ENCODE measurements around the gene KLHL11.

Gene KLHL11

DNA sequence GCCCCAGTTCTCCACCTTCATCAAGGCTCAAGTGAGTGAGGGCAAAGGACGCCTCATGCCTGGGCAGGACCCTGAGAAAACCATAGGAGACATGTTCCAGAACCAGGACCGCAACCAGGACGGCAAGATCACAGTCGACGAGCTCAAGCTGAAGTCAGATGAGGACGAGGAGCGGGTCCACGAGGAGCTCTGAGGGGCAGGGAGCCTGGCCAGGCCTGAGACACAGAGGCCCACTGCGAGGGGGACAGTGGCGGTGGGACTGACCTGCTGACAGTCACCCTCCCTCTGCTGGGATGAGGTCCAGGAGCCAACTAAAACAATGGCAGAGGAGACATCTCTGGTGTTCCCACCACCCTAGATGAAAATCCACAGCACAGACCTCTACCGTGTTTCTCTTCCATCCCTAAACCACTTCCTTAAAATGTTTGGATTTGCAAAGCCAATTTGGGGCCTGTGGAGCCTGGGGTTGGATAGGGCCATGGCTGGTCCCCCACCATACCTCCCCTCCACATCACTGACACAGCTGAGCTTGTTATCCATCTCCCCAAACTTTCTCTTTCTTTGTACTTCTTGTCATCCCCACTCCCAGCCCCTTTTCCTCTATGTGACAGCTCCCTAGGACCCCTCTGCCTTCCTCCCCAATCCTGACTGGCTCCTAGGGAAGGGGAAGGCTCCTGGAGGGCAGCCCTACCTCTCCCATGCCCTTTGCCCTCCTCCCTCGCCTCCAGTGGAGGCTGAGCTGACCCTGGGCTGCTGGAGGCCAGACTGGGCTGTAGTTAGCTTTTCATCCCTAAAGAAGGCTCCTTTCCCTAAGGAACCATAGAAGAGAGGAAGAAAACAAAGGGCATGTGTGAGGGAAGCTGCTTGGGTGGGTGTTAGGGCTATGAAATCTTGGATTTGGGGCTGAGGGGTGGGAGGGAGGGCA, 42.7 kb downstream of the KLHL11 start:
- no peaks in the 10 kb centered on the region for H3K4me1 ChIP-seq (ENCODE audit: control insufficient read depth in 1 of 2, insufficient read depth in 1 of 2, low read depth in 1 of 2, low read length in 1 of 2)
- no peaks in the 10 kb centered on the region for H3K9me3 ChIP-seq
- H3K27ac ChIP-seq = no peak overlapping the region
- H3K27me3 ChIP-seq = no peaks in the 10 kb centered on the region
- no peak overlapping the region for H3K4me3 ChIP-seq (ENCODE audit: low read depth in 1 of 2, low read length in 1 of 2)
- TF ChIP-seq, protein P1, sequence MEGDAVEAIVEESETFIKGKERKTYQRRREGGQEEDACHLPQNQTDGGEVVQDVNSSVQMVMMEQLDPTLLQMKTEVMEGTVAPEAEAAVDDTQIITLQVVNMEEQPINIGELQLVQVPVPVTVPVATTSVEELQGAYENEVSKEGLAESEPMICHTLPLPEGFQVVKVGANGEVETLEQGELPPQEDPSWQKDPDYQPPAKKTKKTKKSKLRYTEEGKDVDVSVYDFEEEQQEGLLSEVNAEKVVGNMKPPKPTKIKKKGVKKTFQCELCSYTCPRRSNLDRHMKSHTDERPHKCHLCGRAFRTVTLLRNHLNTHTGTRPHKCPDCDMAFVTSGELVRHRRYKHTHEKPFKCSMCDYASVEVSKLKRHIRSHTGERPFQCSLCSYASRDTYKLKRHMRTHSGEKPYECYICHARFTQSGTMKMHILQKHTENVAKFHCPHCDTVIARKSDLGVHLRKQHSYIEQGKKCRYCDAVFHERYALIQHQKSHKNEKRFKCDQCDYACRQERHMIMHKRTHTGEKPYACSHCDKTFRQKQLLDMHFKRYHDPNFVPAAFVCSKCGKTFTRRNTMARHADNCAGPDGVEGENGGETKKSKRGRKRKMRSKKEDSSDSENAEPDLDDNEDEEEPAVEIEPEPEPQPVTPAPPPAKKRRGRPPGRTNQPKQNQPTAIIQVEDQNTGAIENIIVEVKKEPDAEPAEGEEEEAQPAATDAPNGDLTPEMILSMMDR (IDR thresholded peaks at IDR 0.05) = no peak
- no peaks in the 10 kb centered on the region for H3K36me3 ChIP-seq

- Histone ChIP-seq H3K4me1 (ENCODE audit: control insufficient read depth in 1 of 2, insufficient read depth in 1 of 2, low read depth in 1 of 2, low read length in 1 of 2) (no peaks in the 10 kb centered on the region), H3K36me3 (no peaks in the 10 kb centered on the region), H3K27me3 (no peaks in the 10 kb centered on the region), H3K4me3 (ENCODE audit: low read depth in 1 of 2, low read length in 1 of 2) (no peak overlapping the region), H3K9me3 (no peaks in the 10 kb centered on the region), H3K27ac (no peak overlapping the region)
- TF ChIP-seq, protein P1 (IDR thresholded peaks at IDR 0.05) = no peak
Measured at GRCh38 chr17:41821776-41822175, 43.4 kb downstream of the KLHL11 start.

DNA sequence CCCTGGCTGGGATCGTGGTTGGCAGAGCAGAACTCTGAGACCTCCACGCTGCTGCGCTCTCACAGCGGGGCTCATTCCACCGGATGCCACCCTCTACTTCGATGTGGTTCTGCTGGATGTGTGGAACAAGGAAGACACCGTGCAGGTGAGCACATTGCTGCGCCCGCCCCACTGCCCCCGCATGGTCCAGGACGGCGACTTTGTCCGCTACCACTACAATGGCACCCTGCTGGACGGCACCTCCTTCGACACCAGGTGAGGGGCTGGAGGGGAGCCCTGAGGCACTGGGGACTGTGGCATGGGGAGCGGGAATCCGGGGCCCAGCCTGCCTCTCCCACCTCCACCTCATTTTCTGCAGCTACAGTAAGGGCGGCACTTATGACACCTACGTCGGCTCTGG, 47.2 kb downstream of the KLHL11 start:
- peaks cover 22% of the 10 kb centered on the region for H3K27me3 ChIP-seq
- H3K36me3 ChIP-seq = no peaks in the 10 kb centered on the region
- H3K27ac ChIP-seq = no peak overlapping the region
- no peaks in the 10 kb centered on the region for H3K4me1 ChIP-seq (ENCODE audit: control insufficient read depth in 1 of 2, insufficient read depth in 1 of 2, low read depth in 1 of 2, low read length in 1 of 2)
- no peaks in the 10 kb centered on the region for H3K9me3 ChIP-seq
- H3K4me3 ChIP-seq (ENCODE audit: low read depth in 1 of 2, low read length in 1 of 2) = no peak overlapping the region
- TF ChIP-seq, protein P1 (IDR thresholded peaks at IDR 0.05) = no peak

GRCh38 chr17:41816637-41817320, 48.4 kb downstream of the KLHL11 start:
- no peaks in the 10 kb centered on the region for H3K9me3 ChIP-seq
- TF ChIP-seq, protein P1 (IDR thresholded peaks at IDR 0.05) = no peak
- H3K36me3 ChIP-seq = no peaks in the 10 kb centered on the region
- H3K4me1 ChIP-seq (ENCODE audit: control insufficient read depth in 1 of 2, insufficient read depth in 1 of 2, low read depth in 1 of 2, low read length in 1 of 2) = peaks cover 6 to 8% of the 10 kb centered on the region in 2 experiments
- H3K27me3 ChIP-seq = peaks cover 34% of the 10 kb centered on the region
- no peak overlapping the region for H3K4me3 ChIP-seq (ENCODE audit: low read depth in 1 of 2, low read length in 1 of 2)
- no peak overlapping the region for H3K27ac ChIP-seq

DNA sequence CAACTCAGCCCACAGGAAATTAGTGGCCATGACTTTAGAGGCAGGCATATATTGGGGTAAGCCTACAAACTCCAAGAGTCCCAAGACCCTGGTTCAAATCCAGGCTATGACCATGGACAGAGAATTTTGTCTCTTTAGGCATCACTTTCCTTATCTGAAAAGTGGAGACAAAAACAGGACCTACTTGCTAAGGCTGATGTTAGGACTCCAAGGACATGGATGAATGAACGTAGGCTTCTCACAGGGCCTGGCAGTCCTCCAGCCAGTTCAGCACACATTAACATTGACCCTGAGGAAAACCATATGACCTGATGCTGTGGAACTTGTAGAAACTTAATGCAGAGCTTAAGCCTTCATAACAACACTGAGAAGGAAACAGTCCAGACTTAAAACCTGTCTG, 51.0 kb downstream of the KLHL11 start:
- Histone ChIP-seq H3K4me1 (ENCODE audit: control insufficient read depth in 1 of 2, insufficient read depth in 1 of 2, low read depth in 1 of 2, low read length in 1 of 2) (peaks cover 15 to 18% of the 10 kb centered on the region in 2 experiments), H3K36me3 (no peaks in the 10 kb centered on the region), H3K27me3 (peaks cover 60% of the 10 kb centered on the region), H3K9me3 (no peaks in the 10 kb centered on the region), H3K27ac (no peak overlapping the region), H3K4me3 (ENCODE audit: low read depth in 1 of 2, low read length in 1 of 2) (no peak overlapping the region)
- TF ChIP-seq, protein P1 (IDR thresholded peaks at IDR 0.05) = no peak

All from neutrophil (primary cell).